A549 (cell line): ENCODE measurements around the gene WDR33. TPM values are rescaled to one million over a fixed set of nuclear protein-coding genes. Genes with fewer than 3 reads are reported as not detected.

Source experiments
- ATAC-seq, 2 experiments: fragments of 200-7000 bp in 1 of 2; fragments of >200 bp in 1 of 2; cut with Nextera tagmentation in 1 of 2; cut with Tn5 transposase in 1 of 2; 3 replicates each; pipeline versions ENCODE4 v1.8.0 to v1.9.1; 2018 to 2020; ENCODE audit warnings: mild to moderate bottlenecking in 1 of 2, moderate library complexity in 1 of 2
- CTCF ChIA-PET: fragments of 300-600 bp; sonication (Branson Sonifier 250); formaldehyde crosslinking; extraction: SDS; loops from one replicate; lab custom pipeline; 2021; ENCODE audit warnings: antibody characterized with exemption, inconsistent platforms; lab: Yijun Ruan, JAX
- POLR2A ChIA-PET: fragments of 350-600 bp; formaldehyde crosslinking; extraction: SDS; loops from one replicate; lab custom pipeline; 2021; ENCODE audit warnings: antibody characterized with exemption, inconsistent platforms; lab: Yijun Ruan, JAX
- DNase-seq, 2 experiments: peaks; one replicate each; pipeline versions ENCODE4 v3.0.0 to v3.0.0-alpha.2; 2011 to 2016; ENCODE audit warnings: low read depth in 1 of 2, low spot score in 1 of 2
- FAIRE-seq: peaks from 2 replicates; lab custom pipeline; 2011; peaks lifted over from hg19 to GRCh38; lab: Jason Lieb, UNC
- H3K27ac ChIP-seq, 2 experiments: fragments of >200 bp; sonication (Bioruptor Twin); formaldehyde crosslinking; 3 replicates each; pipeline ENCODE4 v1.5.1; 2016 to 2017
- H3K4me1 ChIP-seq: fragments of >200 bp; sonication (Bioruptor Twin); formaldehyde crosslinking; 3 replicates; pipeline ENCODE4 v1.6.1; 2016
- H3K4me2 ChIP-seq: fragments of >200 bp; sonication (Bioruptor Twin); formaldehyde crosslinking; 3 replicates; pipeline ENCODE4 v1.6.1; 2016
- H3K4me3 ChIP-seq: fragments of >200 bp; sonication (Bioruptor Twin); formaldehyde crosslinking; 3 replicates; pipeline ENCODE4 v1.5.1; 2016
- H3K9me3 ChIP-seq: fragments of >200 bp; sonication (Bioruptor Twin); formaldehyde crosslinking; 3 replicates; pipeline ENCODE4 v1.6.1; 2016
- CBX2 ChIP-seq: fragments of 200-600 bp; sonication (generic); IDR thresholded peaks from 2 replicates; pipeline ENCODE4 v1.6.1; 2016; ENCODE audit warnings: low read depth, mild to moderate bottlenecking, borderline replicate concordance
- CHD4 ChIP-seq: fragments of 200-600 bp; sonication (generic); IDR thresholded peaks from 2 replicates; pipeline ENCODE4 v1.6.1; 2016; ENCODE audit warnings: antibody characterized with exemption, mild to moderate bottlenecking, borderline replicate concordance
- EHF ChIP-seq: fragments of 250-450 bp; sonication (Bioruptor Pico); IDR thresholded peaks from 2 replicates; pipeline ENCODE4 v1.5.0; 2020; ENCODE audit warnings: mild to moderate bottlenecking
- EHMT2 ChIP-seq: fragments of 200-600 bp; sonication (generic); IDR thresholded peaks from 2 replicates; pipeline ENCODE4 v1.6.1; 2016; ENCODE audit warnings: antibody characterized with exemption, low read depth, mild to moderate bottlenecking, moderate library complexity
- ESRRA ChIP-seq: fragments of 150-350 bp; IDR thresholded peaks from 2 replicates; pipeline ENCODE4 v1.6.1; 2014; ENCODE audit warnings: mild to moderate bottlenecking, low read length, borderline replicate concordance
- FOSB ChIP-seq: fragments of 250-450 bp; sonication (Bioruptor Pico); IDR thresholded peaks from 2 replicates; pipeline ENCODE4 v1.5.0; 2020; ENCODE audit warnings: mild to moderate bottlenecking, moderate library complexity
- FOXS1 ChIP-seq: fragments of 250-450 bp; sonication (Bioruptor Pico); IDR thresholded peaks from 2 replicates; pipeline ENCODE4 v1.5.0; 2020; ENCODE audit warnings: mild to moderate bottlenecking, moderate library complexity
- HES2 ChIP-seq: fragments of >200 bp; sonication (Bioruptor Twin); formaldehyde crosslinking; IDR thresholded peaks from 2 replicates; pipeline ENCODE4 v1.6.1; 2016
- HOXB5 ChIP-seq: fragments of 250-450 bp; sonication (Bioruptor Pico); IDR thresholded peaks from 2 replicates; pipeline ENCODE4 v1.5.0; 2020; ENCODE audit warnings: mild to moderate bottlenecking, moderate library complexity
- KDM1A ChIP-seq: fragments of 200-600 bp; sonication (generic); IDR thresholded peaks from 2 replicates; pipeline ENCODE4 v1.6.1; 2016; ENCODE audit warnings: low read depth, mild to moderate bottlenecking
- NPAS2 ChIP-seq: fragments of 250-450 bp; sonication (Bioruptor Pico); IDR thresholded peaks from 2 replicates; pipeline ENCODE4 v1.8.0; 2022; ENCODE audit warnings: mild to moderate bottlenecking, moderate library complexity, borderline replicate concordance
- RAD21 ChIP-seq, 2 experiments: fragments of >200 bp in 1 of 2; sonication (Bioruptor Twin) in 1 of 2; formaldehyde crosslinking in 1 of 2; IDR thresholded peaks in 1 of 2; conservative IDR thresholded peaks in 1 of 2; 2 replicates in 1 of 2; 3 replicates in 1 of 2; pipeline ENCODE4 v1.6.1; 2012 to 2018; ENCODE audit warnings: inconsistent platforms in 1 of 2
- RCOR1 ChIP-seq: fragments of 150-350 bp; IDR thresholded peaks from 2 replicates; pipeline ENCODE4 v1.6.1; 2014; ENCODE audit warnings: antibody characterized with exemption, low read length, low read depth
- RFX5 ChIP-seq: fragments of 450-650 bp; IDR thresholded peaks from 2 replicates; pipeline ENCODE4 v1.7.1; 2014; ENCODE audit warnings: antibody characterized with exemption, mild to moderate bottlenecking, moderate library complexity
- SMC3 ChIP-seq: fragments of >200 bp; sonication (Bioruptor Twin); formaldehyde crosslinking; IDR thresholded peaks from 3 replicates; pipeline ENCODE4 v1.6.1; 2018; ENCODE audit warnings: inconsistent platforms
- TFCP2L1 ChIP-seq: fragments of 250-450 bp; sonication (Bioruptor Pico); IDR thresholded peaks from 2 replicates; pipeline ENCODE4 v1.5.0; 2021; ENCODE audit warnings: mild to moderate bottlenecking
- ZSCAN20 ChIP-seq: fragments of 250-450 bp; sonication (Bioruptor Pico); IDR thresholded peaks from 2 replicates; pipeline ENCODE4 v1.8.0; 2022; ENCODE audit warnings: mild to moderate bottlenecking, moderate library complexity
- WGBS: methylation state at CpG from one replicate; pipeline ENCODE4 v1.1.6; 2017; ENCODE audit errors: missing lambda C conversion rate; 5-methylcytosine and 5-hydroxymethylcytosine counted together
- polyA plus RNA-seq, 4 experiments: library from polyadenylated mRNA; depleted of rRNA in 3 of 4; stranded (reverse); fragments of >200 nt; fragmentation: RNase III in 1 of 4; extraction: RNeasy Plus Mini Kit Qiagen cat#74134 plus additional on column Dnase treatment in 1 of 4; gene quantifications; 2 replicates in 3 of 4; 3 replicates in 1 of 4; pipeline ENCODE4 v1.2.3, GENCODE V29; 2011 to 2017
- TF ChIP-seq, protein P1 (sequence below): fragments of >200 bp; sonication (Bioruptor Twin); formaldehyde crosslinking; IDR thresholded peaks from 3 replicates; pipeline ENCODE4 v1.5.1; 2016
- TF ChIP-seq, protein P2 (sequence below): fragments of 150-350 bp; IDR thresholded peaks from 2 replicates; pipeline ENCODE4 v1.6.1; 2014; ENCODE audit warnings: low read depth, mild to moderate bottlenecking, low read length

Gene WDR33
- polyA plus RNA-seq, 2 of the 4 experiments (the other 2 are of a cell fraction) = 21.3 to 67.1 TPM

GRCh38 chr2:127654084-127654837, 156.7 kb downstream of the WDR33 start:
- no peaks in the 10 kb centered on the region for H3K9me3 ChIP-seq
- FAIRE-seq (no peak), ATAC-seq (no peak), DNase-seq (no peak)
- ChIA-PET CTCF (interaction anchor here (1.3 to 5.3 kb wide), 4 partner anchors 13 to 457 kb away, joined by 3 to 31 read pairs (median 8); no protein-coding TSS in a partner anchor), POLR2A (no interaction called here)
- no peak for TF ChIP-seq TFCP2L1 (CRISPR knock-in tag)
- H3K4me2 ChIP-seq = no peak overlapping the region
- no peak overlapping the region for H3K27ac ChIP-seq
- no peak overlapping the region for H3K4me3 ChIP-seq
- H3K4me1 ChIP-seq = peaks cover 4% of the 10 kb centered on the region; the same call in 1 of the 3 replicates
- WGBS = 82% methylated on average over 18 of the region's 24 CpGs

DNA sequence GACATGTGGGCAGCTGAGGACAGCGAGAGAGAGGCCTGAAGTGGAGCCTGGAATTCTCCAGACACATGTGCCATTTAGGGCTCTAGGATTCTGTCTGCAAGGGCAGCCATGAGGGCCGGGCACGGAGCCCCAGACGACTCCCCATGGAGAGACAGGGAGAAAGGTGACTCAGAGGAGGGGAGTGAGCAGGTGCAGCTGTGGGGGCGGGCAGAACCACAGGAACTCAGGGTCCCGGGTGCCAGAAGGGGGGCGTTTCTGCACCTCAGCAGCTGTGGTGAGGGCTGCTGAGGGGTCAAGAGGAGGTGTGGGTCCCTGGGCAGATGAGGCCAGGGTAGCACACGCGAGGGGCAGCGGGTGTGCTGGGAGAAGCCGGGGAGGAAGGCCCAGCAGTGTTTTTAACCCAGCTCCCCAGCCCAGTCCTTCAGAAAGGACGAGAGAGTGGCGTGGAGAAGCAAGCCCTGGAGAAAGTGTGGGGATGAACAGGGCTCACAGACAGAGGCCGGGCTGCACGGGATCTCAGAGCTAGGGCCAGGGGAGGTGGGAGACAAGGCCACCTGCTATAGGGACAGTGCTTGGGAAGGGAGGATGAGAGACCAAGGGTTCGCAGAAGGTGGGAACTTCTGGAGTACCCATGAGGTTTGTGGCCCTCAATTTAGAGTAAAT, 157.4 kb downstream of the WDR33 start:
- no peak overlapping the region for H3K4me2 ChIP-seq
- FAIRE-seq (no peak), ATAC-seq (no peak), DNase-seq (no peak)
- no peak overlapping the region for H3K27ac ChIP-seq
- ChIA-PET POLR2A (no interaction called here), CTCF (interaction anchor here (0.6 to 5.3 kb wide), 7 partner anchors 9 to 456 kb away, joined by 3 to 31 read pairs (median 5); no protein-coding TSS in a partner anchor)
- no peak overlapping the region for H3K4me3 ChIP-seq
- H3K9me3 ChIP-seq = no peaks in the 10 kb centered on the region
- H3K4me1 ChIP-seq = peaks cover 5% of the 10 kb centered on the region; the same call in 1 of the 3 replicates
- no peak for TF ChIP-seq NPAS2 (CRISPR knock-in tag)
- no peak for TF ChIP-seq SMC3
- TF ChIP-seq ESRRA = no peak
- TF ChIP-seq HOXB5 = no peak
- no peak for TF ChIP-seq CHD4
- no peak for TF ChIP-seq CBX2
- no peak for TF ChIP-seq FOSB (CRISPR knock-in tag)
- TF ChIP-seq RAD21 (conservative IDR thresholded peaks at IDR 0.05 in 1 of 2, IDR thresholded peaks at IDR 0.05 in 1 of 2) = no peak
- no peak for TF ChIP-seq RCOR1
- TF ChIP-seq, protein P1, sequence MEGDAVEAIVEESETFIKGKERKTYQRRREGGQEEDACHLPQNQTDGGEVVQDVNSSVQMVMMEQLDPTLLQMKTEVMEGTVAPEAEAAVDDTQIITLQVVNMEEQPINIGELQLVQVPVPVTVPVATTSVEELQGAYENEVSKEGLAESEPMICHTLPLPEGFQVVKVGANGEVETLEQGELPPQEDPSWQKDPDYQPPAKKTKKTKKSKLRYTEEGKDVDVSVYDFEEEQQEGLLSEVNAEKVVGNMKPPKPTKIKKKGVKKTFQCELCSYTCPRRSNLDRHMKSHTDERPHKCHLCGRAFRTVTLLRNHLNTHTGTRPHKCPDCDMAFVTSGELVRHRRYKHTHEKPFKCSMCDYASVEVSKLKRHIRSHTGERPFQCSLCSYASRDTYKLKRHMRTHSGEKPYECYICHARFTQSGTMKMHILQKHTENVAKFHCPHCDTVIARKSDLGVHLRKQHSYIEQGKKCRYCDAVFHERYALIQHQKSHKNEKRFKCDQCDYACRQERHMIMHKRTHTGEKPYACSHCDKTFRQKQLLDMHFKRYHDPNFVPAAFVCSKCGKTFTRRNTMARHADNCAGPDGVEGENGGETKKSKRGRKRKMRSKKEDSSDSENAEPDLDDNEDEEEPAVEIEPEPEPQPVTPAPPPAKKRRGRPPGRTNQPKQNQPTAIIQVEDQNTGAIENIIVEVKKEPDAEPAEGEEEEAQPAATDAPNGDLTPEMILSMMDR = no peak
- no peak for TF ChIP-seq FOXS1
- no peak for TF ChIP-seq RFX5
- TF ChIP-seq, protein P2, sequence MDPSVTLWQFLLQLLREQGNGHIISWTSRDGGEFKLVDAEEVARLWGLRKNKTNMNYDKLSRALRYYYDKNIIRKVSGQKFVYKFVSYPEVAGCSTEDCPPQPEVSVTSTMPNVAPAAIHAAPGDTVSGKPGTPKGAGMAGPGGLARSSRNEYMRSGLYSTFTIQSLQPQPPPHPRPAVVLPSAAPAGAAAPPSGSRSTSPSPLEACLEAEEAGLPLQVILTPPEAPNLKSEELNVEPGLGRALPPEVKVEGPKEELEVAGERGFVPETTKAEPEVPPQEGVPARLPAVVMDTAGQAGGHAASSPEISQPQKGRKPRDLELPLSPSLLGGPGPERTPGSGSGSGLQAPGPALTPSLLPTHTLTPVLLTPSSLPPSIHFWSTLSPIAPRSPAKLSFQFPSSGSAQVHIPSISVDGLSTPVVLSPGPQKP = no peak
- TF ChIP-seq EHMT2 = no peak
- no peak for TF ChIP-seq ZSCAN20 (CRISPR knock-in tag)
- no peak for TF ChIP-seq HES2
- no peak for TF ChIP-seq KDM1A
- TF ChIP-seq EHF = no peak
- 70% methylated on average over 10 of the region's 16 CpGs for WGBS
